ENCODE data around the gene B3GALT4. TPM values are rescaled to one million over a fixed set of nuclear protein-coding genes. Genes with fewer than 3 reads are reported as not detected.
A peak's percentile ranks its signal among the peaks of the same experiment; 100 is the strongest.

Gene B3GALT4
- total and polyA plus RNA-seq, 2 of the 13 experiments (the other 11 are each of a cell fraction or from before 2014, with no cell fraction given) = 0.04 to 0.27 TPM

DNA sequence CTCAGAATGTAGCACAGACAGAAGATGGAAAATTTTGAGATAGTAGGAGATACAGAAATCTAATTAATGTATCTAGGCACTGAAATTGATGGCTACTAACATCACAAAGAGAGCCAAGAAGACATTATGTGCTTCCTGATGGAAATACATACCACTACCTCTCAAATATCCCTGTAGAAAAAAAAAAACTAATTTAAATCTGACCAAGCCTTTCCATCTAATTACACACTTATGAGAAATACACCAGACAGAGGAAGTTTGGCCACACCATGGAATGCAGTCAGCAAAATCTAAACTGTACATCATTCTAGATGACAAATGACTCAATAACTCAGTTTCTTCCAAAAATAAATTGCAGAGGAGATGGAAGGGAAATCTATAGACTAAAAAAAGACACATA, 24.2 kb upstream of the B3GALT4 start:
- Histone ChIP-seq H3K9me3 (ENCODE audit: low read length) (no peaks in the 10 kb centered on the region), H3K9ac (ENCODE audit: insufficient read depth, low read depth, low read length) (no peak overlapping the region), H3K27ac (ENCODE audit: extremely low read length, insufficient read depth, low read length) (no peak overlapping the region), H3K4me1 (ENCODE audit: insufficient read depth, low read length) (peaks cover 37% of the 10 kb centered on the region), H3K36me3 (replicated peaks in 1 of 2; ENCODE audit: control insufficient read depth in 1 of 2, insufficient read depth in 2 of 2, low read length in 2 of 2) (peaks cover 3 to 5% of the 10 kb centered on the region in 2 experiments; a peak in 4 of 5 replicates), H3K27me3 (ENCODE audit: control insufficient read depth in 1 of 2, insufficient read depth in 2 of 2, low read length in 2 of 2) (no peaks in the 10 kb centered on the region), H3K4me2 (ENCODE audit: low read depth, low read length) (no peak overlapping the region), H2AFZ (ENCODE audit: low read length) (no peak overlapping the region), H4K20me1 (ENCODE audit: insufficient read depth, low read length) (no peaks in the 10 kb centered on the region), H3K4me3 (replicated peaks in 1 of 3; ENCODE audit: insufficient read depth in 1 of 3, low read depth in 2 of 3, low read length in 3 of 3) (no peak overlapping the region), H3K79me2 (ENCODE audit: insufficient read depth, low read length) (no peaks in the 10 kb centered on the region)
- FAIRE-seq = no peak
- DNase-seq (ENCODE audit: low spot score) = no peak
- CTCF ChIA-PET (ENCODE audit: low intra/inter-chr PET ratio, low total read pairs) = no interaction called here
- peak; percentile 26; the same call in 1 of the 2 replicates for TF ChIP-seq RBFOX2 (IDR thresholded peaks at IDR 0.05; ENCODE audit: low read depth, low read length)
- TF ChIP-seq ESRRA (CRISPR knock-in tag; IDR thresholded peaks at IDR 0.05; ENCODE audit: low read depth) = no peak
- intact Hi-C loops (cut with micrococcal nuclease; ENCODE audit: unreplicated experiment) = no loop called here
- POLR2A ChIA-PET = no interaction called here
- in situ Hi-C loops (cut with HindIII; ENCODE audit: extremely low pct_ligation_motif_present, low pct_unique_long_range_greater_than_20kb) = no loop called here
- no peak for ATAC-seq
- BruUV-seq (replicated peaks) = no TSS peak

DNA sequence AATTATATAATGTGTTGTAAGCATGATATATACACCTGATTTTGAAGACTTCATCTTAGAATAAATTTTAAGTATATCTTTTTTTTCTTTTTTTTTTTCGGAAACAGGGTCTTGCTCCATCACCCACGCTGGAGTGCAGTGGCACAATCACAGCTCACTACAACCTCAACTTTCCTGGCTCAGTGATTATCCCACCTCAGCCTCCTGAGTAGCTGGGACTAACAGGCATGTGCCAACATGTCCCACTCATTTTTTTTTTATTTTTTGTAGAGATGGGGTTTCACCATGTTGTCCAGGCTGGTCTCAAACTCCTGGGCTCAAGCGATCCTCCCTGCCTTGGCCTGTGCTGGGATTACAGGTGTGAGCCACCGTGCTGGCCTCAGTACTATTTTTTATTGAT, 22.3 kb upstream of the B3GALT4 start:
- ATAC-seq (no peak), FAIRE-seq (no peak), DNase-seq (ENCODE audit: low spot score) (no peak)
- Histone ChIP-seq H3K79me2 (ENCODE audit: insufficient read depth, low read length) (no peaks in the 10 kb centered on the region), H3K9ac (ENCODE audit: insufficient read depth, low read depth, low read length) (no peak overlapping the region), H3K27ac (ENCODE audit: extremely low read length, insufficient read depth, low read length) (no peak overlapping the region), H2AFZ (ENCODE audit: low read length) (no peak overlapping the region), H3K4me1 (ENCODE audit: insufficient read depth, low read length) (peaks cover 26% of the 10 kb centered on the region), H3K9me3 (ENCODE audit: low read length) (no peaks in the 10 kb centered on the region), H3K27me3 (ENCODE audit: control insufficient read depth in 1 of 2, insufficient read depth in 2 of 2, low read length in 2 of 2) (no peaks in the 10 kb centered on the region), H3K4me2 (ENCODE audit: low read depth, low read length) (no peak overlapping the region), H3K4me3 (replicated peaks in 1 of 3; ENCODE audit: insufficient read depth in 1 of 3, low read depth in 2 of 3, low read length in 3 of 3) (no peak overlapping the region), H4K20me1 (ENCODE audit: insufficient read depth, low read length) (no peaks in the 10 kb centered on the region), H3K36me3 (replicated peaks in 1 of 2; ENCODE audit: control insufficient read depth in 1 of 2, insufficient read depth in 2 of 2, low read length in 2 of 2) (peaks cover 7 to 11% of the 10 kb centered on the region in 2 experiments; a peak in 4 of 5 replicates)
- WGBS (ENCODE audit: low lambda C conversion rate) = 96% methylated on average over 4 of the region's 4 CpGs
- CTCF ChIA-PET (ENCODE audit: low intra/inter-chr PET ratio, low total read pairs) = no interaction called here
- in situ Hi-C loops (cut with HindIII; ENCODE audit: extremely low pct_ligation_motif_present, low pct_unique_long_range_greater_than_20kb) (no loop called here), intact Hi-C loops (cut with micrococcal nuclease; ENCODE audit: unreplicated experiment) (no loop called here)
- POLR2A ChIA-PET = interaction anchor here (1.0 to 3.0 kb wide), 3 partner anchors 17 to 55 kb away, joined by 4 to 16 read pairs (median 5); partner anchors contain the start of genes HSD17B8, RPS18 and VPS52
- BruUV-seq (replicated peaks) = no TSS peak
- TF ChIP-seq ZNF768 (CRISPR knock-in tag; IDR thresholded peaks at IDR 0.05) (no peak), GFI1 (CRISPR knock-in tag; IDR thresholded peaks at IDR 0.05; ENCODE audit: borderline replicate concordance) (no peak), JUNB (CRISPR knock-in tag; IDR thresholded peaks at IDR 0.05; ENCODE audit: borderline replicate concordance) (no peak), KDM5A (IDR thresholded peaks at IDR 0.05; ENCODE audit: borderline replicate concordance, low read length) (no peak), FOXC1 (CRISPR knock-in tag; IDR thresholded peaks at IDR 0.05; ENCODE audit: borderline replicate concordance) (no peak), SRSF9 (IDR thresholded peaks at IDR 0.05; ENCODE audit: borderline replicate concordance, insufficient read depth, low read depth, low read length, poor library complexity, severe bottlenecking) (no peak), PTBP1 (IDR thresholded peaks at IDR 0.05; ENCODE audit: low read depth, low read length, poor library complexity, severe bottlenecking) (no peak), NFIB (CRISPR knock-in tag; IDR thresholded peaks at IDR 0.05; ENCODE audit: borderline replicate concordance) (no peak), XBP1 (CRISPR knock-in tag; IDR thresholded peaks at IDR 0.05) (no peak), ZNF570 (CRISPR knock-in tag; IDR thresholded peaks at IDR 0.05; ENCODE audit: borderline replicate concordance) (no peak)
- TF ChIP-seq, protein P1, sequence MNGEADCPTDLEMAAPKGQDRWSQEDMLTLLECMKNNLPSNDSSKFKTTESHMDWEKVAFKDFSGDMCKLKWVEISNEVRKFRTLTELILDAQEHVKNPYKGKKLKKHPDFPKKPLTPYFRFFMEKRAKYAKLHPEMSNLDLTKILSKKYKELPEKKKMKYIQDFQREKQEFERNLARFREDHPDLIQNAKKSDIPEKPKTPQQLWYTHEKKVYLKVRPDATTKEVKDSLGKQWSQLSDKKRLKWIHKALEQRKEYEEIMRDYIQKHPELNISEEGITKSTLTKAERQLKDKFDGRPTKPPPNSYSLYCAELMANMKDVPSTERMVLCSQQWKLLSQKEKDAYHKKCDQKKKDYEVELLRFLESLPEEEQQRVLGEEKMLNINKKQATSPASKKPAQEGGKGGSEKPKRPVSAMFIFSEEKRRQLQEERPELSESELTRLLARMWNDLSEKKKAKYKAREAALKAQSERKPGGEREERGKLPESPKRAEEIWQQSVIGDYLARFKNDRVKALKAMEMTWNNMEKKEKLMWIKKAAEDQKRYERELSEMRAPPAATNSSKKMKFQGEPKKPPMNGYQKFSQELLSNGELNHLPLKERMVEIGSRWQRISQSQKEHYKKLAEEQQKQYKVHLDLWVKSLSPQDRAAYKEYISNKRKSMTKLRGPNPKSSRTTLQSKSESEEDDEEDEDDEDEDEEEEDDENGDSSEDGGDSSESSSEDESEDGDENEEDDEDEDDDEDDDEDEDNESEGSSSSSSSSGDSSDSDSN (CRISPR knock-in tag; IDR thresholded peaks at IDR 0.05) = no peak
